ENCODE results near the gene NAT16.

DNA sequence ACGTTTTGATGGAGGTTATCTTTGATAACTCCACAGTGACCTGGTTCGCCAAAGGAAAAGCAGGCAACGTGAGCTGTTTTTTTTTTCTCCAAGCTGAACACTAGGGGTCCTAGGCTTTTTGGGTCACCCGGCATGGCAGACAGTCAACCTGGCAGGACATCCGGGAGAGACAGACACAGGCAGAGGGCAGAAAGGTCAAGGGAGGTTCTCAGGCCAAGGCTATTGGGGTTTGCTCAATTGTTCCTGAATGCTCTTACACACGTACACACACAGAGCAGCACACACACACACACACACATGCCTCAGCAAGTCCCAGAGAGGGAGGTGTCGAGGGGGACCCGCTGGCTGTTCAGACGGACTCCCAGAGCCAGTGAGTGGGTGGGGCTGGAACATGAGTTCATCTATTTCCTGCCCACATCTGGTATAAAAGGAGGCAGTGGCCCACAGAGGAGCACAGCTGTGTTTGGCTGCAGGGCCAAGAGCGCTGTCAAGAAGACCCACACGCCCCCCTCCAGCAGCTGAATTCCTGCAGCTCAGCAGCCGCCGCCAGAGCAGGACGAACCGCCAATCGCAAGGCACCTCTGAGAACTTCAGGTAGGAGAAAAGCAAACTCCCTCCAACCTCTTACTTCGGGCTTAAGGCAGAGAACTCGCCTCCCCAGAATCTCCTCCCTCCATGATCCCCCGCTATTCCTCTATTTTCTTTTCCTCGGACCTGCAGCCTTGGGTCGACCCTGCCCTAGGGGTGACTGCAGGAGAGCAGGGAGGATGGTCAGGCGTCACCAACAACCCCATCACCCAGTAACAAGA lies 53.2 kb downstream of the NAT16 start, which contains the start of gene SERPINE1:
- TF ChIP-seq, protein P1, sequence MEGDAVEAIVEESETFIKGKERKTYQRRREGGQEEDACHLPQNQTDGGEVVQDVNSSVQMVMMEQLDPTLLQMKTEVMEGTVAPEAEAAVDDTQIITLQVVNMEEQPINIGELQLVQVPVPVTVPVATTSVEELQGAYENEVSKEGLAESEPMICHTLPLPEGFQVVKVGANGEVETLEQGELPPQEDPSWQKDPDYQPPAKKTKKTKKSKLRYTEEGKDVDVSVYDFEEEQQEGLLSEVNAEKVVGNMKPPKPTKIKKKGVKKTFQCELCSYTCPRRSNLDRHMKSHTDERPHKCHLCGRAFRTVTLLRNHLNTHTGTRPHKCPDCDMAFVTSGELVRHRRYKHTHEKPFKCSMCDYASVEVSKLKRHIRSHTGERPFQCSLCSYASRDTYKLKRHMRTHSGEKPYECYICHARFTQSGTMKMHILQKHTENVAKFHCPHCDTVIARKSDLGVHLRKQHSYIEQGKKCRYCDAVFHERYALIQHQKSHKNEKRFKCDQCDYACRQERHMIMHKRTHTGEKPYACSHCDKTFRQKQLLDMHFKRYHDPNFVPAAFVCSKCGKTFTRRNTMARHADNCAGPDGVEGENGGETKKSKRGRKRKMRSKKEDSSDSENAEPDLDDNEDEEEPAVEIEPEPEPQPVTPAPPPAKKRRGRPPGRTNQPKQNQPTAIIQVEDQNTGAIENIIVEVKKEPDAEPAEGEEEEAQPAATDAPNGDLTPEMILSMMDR (IDR thresholded peaks at IDR 0.05; ENCODE audit: low read depth, low read length, poor library complexity, severe bottlenecking): peak; percentile 30
- TF ChIP-seq EZH2phosphoT487 (IDR thresholded peaks at IDR 0.05; ENCODE audit: borderline replicate concordance, low read length): no peak

Data from DOHH2 (cell line).